ENCODE data around the gene TTC39B.

TTC39B gene

DNA sequence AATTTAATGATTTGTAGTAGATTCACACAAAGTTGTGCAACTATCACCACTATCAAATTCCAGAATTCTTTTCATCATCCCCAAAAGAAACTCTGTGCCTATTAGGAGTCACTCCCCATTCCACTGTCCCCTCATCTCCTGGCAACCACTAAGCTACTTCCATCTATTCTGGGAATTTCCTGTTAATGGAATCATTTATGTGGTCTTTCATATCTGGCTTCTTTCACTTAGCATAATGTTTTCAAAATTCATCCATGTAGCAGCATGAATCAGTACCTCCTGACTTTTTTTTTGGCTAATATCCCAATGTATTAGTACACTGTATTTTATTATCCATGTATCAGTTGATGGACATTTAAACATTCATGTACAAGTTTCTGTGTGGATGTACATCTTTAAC lies 157.6 kb downstream of the TTC39B start:
- TF ChIP-seq, protein P1, sequence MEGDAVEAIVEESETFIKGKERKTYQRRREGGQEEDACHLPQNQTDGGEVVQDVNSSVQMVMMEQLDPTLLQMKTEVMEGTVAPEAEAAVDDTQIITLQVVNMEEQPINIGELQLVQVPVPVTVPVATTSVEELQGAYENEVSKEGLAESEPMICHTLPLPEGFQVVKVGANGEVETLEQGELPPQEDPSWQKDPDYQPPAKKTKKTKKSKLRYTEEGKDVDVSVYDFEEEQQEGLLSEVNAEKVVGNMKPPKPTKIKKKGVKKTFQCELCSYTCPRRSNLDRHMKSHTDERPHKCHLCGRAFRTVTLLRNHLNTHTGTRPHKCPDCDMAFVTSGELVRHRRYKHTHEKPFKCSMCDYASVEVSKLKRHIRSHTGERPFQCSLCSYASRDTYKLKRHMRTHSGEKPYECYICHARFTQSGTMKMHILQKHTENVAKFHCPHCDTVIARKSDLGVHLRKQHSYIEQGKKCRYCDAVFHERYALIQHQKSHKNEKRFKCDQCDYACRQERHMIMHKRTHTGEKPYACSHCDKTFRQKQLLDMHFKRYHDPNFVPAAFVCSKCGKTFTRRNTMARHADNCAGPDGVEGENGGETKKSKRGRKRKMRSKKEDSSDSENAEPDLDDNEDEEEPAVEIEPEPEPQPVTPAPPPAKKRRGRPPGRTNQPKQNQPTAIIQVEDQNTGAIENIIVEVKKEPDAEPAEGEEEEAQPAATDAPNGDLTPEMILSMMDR (IDR thresholded peaks at IDR 0.05; ENCODE audit: insufficient read depth, low read length, poor library complexity, severe bottlenecking), result no peak
- Histone ChIP-seq H3K27me3 (replicated peaks; ENCODE audit: control insufficient read depth, insufficient read depth, low read length) (no peaks in the 10 kb centered on the region), H3K36me3 (ENCODE audit: control insufficient read depth, insufficient read depth, low read length) (no peaks in the 10 kb centered on the region), H3K4me3 (replicated peaks; ENCODE audit: low read depth, low read length) (no peak overlapping the region)
- DNase-seq (ENCODE audit: extremely low read depth, insufficient read length), result no peak

GRCh38 chr9:15146268-15146700 lies 160.7 kb downstream of the TTC39B start:
- no peak overlapping the region for H3K4me3 ChIP-seq (replicated peaks; ENCODE audit: low read depth, low read length)
- DNase-seq (ENCODE audit: extremely low read depth, insufficient read length), result no peak
- H3K27me3 ChIP-seq (replicated peaks; ENCODE audit: control insufficient read depth, insufficient read depth, low read length), result no peaks in the 10 kb centered on the region; the same call in 1 of the 2 replicates
- H3K36me3 ChIP-seq (ENCODE audit: control insufficient read depth, insufficient read depth, low read length), result no peaks in the 10 kb centered on the region
- TF ChIP-seq, protein P1 (IDR thresholded peaks at IDR 0.05; ENCODE audit: insufficient read depth, low read length, poor library complexity, severe bottlenecking), result no peak

- TF ChIP-seq, protein P1 (IDR thresholded peaks at IDR 0.05; ENCODE audit: insufficient read depth, low read length, poor library complexity, severe bottlenecking), result no peak
- no peaks in the 10 kb centered on the region for H3K36me3 ChIP-seq (ENCODE audit: control insufficient read depth, insufficient read depth, low read length)
- DNase-seq (ENCODE audit: extremely low read depth, insufficient read length), result no peak
- H3K4me3 ChIP-seq (replicated peaks; ENCODE audit: low read depth, low read length), result no peak overlapping the region
- H3K27me3 ChIP-seq (replicated peaks; ENCODE audit: control insufficient read depth, insufficient read depth, low read length), result no peaks in the 10 kb centered on the region; the same call in 1 of the 2 replicates
These were observed 162.4 kb downstream of the TTC39B start for GRCh38 chr9:15144622-15145061.

DNA sequence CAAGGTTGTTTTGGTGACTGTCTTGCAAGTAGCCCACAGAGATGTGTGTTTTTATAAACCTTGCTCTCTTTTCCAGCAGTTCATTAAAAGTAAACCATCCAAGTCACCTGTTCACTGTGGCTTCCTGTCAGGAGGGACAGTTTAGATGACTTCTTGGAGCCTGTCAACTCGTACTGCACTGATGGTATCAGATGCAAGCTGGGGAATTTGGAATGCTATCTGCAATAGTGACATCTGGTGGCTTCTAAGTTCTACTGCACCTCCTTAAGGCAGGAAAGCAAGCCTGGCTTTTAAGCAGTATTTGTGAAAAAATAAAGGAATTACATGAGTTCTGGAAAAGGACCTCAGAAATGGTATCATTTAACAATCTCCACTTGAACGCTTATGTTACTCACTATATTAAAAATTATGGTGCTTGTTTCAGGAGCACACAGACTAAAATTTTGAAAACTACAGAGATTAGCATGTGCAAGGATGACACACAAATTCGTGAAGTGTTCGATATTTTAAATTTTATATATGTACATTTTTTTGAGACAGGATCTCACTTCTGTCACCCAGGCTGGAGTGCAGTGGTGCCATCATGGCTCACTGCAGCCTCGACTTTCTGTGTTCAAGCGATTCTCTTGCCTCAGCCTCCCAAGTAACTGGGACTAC lies 164.0 kb downstream of the TTC39B start:
- no peaks in the 10 kb centered on the region for H3K36me3 ChIP-seq (ENCODE audit: control insufficient read depth, insufficient read depth, low read length)
- no peak overlapping the region for H3K4me3 ChIP-seq (replicated peaks; ENCODE audit: low read depth, low read length)
- DNase-seq (ENCODE audit: extremely low read depth, insufficient read length), result no peak
- no peaks in the 10 kb centered on the region; the same call in 1 of the 2 replicates for H3K27me3 ChIP-seq (replicated peaks; ENCODE audit: control insufficient read depth, insufficient read depth, low read length)
- TF ChIP-seq, protein P1 (IDR thresholded peaks at IDR 0.05; ENCODE audit: insufficient read depth, low read length, poor library complexity, severe bottlenecking), result peak; percentile 80

- DNase-seq (ENCODE audit: extremely low read depth, insufficient read length), result no peak
- TF ChIP-seq, protein P1 (IDR thresholded peaks at IDR 0.05; ENCODE audit: insufficient read depth, low read length, poor library complexity, severe bottlenecking), result no peak
- H3K36me3 ChIP-seq (ENCODE audit: control insufficient read depth, insufficient read depth, low read length), result no peaks in the 10 kb centered on the region
- H3K4me3 ChIP-seq (replicated peaks; ENCODE audit: low read depth, low read length), result no peak overlapping the region
- no peaks in the 10 kb centered on the region; the same call in 1 of the 2 replicates for H3K27me3 ChIP-seq (replicated peaks; ENCODE audit: control insufficient read depth, insufficient read depth, low read length)
These were observed 167.0 kb downstream of the TTC39B start for GRCh38 chr9:15140051-15140450.

Measured in GM06990 (cell line).